Uterus (tissue), 4 donors: Measurements from ENCODE around the gene JAM3. TPM values are rescaled to one million over a fixed set of nuclear protein-coding genes. Genes with fewer than 3 reads are reported as not detected.

Experiments used
- DNase-seq, 2 donors: peaks; one replicate each; pipeline ENCODE4 v3.0.0-alpha.2; 2019 to 2020
- H3K27ac ChIP-seq, 2 donors: fragments of 200-600 bp; sonication (generic); 1 replicate in 1 of 2; 2 replicates in 1 of 2; pipeline ENCODE4 v1.5.1; 2016 to 2018
- H3K27me3 ChIP-seq, 2 donors: fragments of 200-600 bp; sonication (generic); one replicate each; pipeline ENCODE4 v1.5.1; 2018 to 2019; ENCODE audit warnings: control low read depth in 1 of 2
- H3K36me3 ChIP-seq, 2 donors: fragments of 200-600 bp; sonication (generic); one replicate each; pipeline ENCODE4 v1.5.1; 2019; ENCODE audit warnings: control low read depth in 1 of 2
- H3K4me1 ChIP-seq, 2 donors: fragments of 200-600 bp; sonication (generic); one replicate each; pipeline ENCODE4 v1.5.1; 2018 to 2019; ENCODE audit warnings: control low read depth in 1 of 2
- H3K4me3 ChIP-seq, 2 donors: fragments of 200-600 bp; sonication (generic); 1 replicate in 1 of 2; 2 replicates in 1 of 2; pipeline ENCODE4 v1.5.1; 2018 to 2019; ENCODE audit warnings: mild to moderate bottlenecking in 1 of 2
- H3K9me3 ChIP-seq, 2 donors: fragments of 200-600 bp; sonication (generic); one replicate each; pipeline ENCODE4 v1.5.1; 2019; ENCODE audit warnings: control low read depth in 1 of 2
- POLR2A ChIP-seq, 2 donors: fragments of 450-650 bp; IDR thresholded peaks; one replicate each; pipeline ENCODE4 v1.6.1; 2016; ENCODE audit warnings: antibody characterized with exemption in 2 of 2, mild to moderate bottlenecking in 1 of 2, moderate library complexity in 1 of 2
- intact Hi-C: fragments of 100-400 bp; cut with DNase I; formaldehyde crosslinking; loops from one replicate; pipeline ENCODE4 v1.15.1; 2023; ENCODE audit warnings: low total_unique reads
- total RNA-seq, 4 donors: library from RNA; depleted of rRNA in 3 of 4; stranded (reverse); fragments of >200 nt in 3 of 4; gene quantifications; one replicate each; pipeline versions ENCODE4 v1.1.0 to v1.2.4, GENCODE V29; 2014 to 2023
- TF ChIP-seq, protein P1 (sequence below), 4 experiments: fragments of 200-600 bp in 2 of 4; fragments of 450-650 bp in 2 of 4; sonication (generic) in 2 of 4; IDR thresholded peaks; one replicate each; pipeline ENCODE4 v1.5.1; 2016 to 2019; ENCODE audit warnings: antibody characterized with exemption in 4 of 4, mild to moderate bottlenecking in 2 of 4, moderate library complexity in 1 of 4
- donor health status: DM: yes; HTN: yes; CAD: no.

The JAM3 gene
- total RNA-seq, 4 donors from 2014 or later, result 51.7 to 86.7 (median 68.1) TPM

DNA sequence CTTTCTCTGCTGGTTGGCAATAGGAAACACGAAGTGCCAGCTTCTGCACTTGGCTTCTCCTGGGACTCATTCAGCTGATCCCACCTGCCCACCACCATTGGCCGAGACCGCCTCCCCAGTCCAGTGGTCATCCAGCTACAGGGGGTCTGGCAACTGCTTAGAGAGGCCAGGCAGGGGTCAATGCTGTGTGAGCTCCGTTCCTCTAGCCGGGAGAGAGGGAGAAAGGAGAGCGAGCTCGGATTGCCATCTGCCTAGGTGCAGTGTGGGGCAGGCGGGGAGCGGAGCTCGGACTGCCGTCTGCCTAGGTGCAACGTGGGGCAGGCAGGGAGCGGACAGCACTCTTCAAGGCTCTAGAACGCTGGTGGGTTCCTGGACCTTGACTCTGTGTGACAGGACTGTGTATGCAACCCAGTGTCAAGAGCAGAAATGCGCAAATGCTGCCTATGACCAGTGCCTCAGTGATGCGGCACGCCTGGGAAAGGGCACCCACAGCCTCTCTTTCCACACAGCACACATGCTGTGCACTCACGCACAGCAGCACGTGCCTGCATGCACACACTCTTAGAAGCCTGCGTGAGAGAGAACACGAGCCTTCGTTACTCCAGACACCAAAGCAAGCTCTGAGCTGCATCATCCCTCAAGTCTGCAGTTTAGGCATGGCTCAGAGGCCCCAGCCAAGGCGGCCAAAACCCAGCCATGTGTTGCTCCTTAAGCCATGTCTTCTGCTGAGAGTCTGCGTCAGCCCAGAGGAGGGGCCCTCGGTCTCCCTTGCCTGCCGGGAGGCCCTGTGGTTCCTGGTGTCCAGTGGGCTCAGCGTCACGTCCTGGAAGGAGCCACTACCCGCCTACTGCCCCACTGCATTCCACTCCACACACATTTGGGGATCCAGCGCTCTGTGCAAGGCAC lies 26.8 kb upstream of the JAM3 start:
- intact Hi-C loops, result no loop called here
- TF ChIP-seq, protein P1, sequence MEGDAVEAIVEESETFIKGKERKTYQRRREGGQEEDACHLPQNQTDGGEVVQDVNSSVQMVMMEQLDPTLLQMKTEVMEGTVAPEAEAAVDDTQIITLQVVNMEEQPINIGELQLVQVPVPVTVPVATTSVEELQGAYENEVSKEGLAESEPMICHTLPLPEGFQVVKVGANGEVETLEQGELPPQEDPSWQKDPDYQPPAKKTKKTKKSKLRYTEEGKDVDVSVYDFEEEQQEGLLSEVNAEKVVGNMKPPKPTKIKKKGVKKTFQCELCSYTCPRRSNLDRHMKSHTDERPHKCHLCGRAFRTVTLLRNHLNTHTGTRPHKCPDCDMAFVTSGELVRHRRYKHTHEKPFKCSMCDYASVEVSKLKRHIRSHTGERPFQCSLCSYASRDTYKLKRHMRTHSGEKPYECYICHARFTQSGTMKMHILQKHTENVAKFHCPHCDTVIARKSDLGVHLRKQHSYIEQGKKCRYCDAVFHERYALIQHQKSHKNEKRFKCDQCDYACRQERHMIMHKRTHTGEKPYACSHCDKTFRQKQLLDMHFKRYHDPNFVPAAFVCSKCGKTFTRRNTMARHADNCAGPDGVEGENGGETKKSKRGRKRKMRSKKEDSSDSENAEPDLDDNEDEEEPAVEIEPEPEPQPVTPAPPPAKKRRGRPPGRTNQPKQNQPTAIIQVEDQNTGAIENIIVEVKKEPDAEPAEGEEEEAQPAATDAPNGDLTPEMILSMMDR (IDR thresholded peaks at IDR 0.05), result no peak
- Histone ChIP-seq H3K27ac (peak overlapping the region; percentile 84 to 99), H3K4me1 (peaks cover 10 to 16% of the 10 kb centered on the region in 2 donors), H3K36me3 (no peaks in the 10 kb centered on the region), H3K4me3 (no peak overlapping the region), H3K27me3 (no peaks in the 10 kb centered on the region), H3K9me3 (no peaks in the 10 kb centered on the region)
- DNase-seq, result no peak

DNA sequence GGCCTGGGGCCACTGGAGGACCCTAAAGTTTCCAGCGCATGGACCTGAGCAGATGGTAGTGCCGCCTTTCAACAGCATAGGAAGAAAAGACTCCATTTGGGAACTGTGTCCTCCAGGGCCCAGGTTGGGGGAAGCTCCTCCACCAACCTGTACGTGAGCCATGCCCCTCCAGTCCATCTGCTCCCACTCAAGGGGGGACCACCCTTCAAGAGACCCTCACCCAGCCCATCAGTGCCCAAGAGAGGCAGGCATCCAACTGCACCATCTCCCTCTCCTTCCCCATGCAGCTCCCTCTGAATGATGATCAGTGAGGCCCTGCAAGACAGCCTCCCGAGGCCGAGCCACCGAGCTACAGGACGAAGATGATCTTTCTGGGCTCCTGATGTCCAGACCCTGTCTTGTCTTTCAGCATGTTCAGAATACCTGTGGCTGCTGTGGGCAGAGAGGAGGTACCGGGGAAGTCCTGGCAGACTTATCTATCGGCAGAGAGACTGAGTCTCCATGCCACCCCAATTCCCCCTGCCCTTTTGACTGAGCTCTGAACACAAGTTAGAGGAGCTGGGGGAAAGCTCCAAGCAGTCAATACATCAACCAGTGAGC lies 25.0 kb upstream of the JAM3 start:
- DNase-seq, result no peak
- intact Hi-C loops, result no loop called here
- Histone ChIP-seq H3K9me3 (no peaks in the 10 kb centered on the region), H3K4me3 (no peak overlapping the region), H3K4me1 (peaks cover 9 to 12% of the 10 kb centered on the region in 2 donors), H3K36me3 (no peaks in the 10 kb centered on the region), H3K27ac (peak overlapping the region in 1 of 2 donors; percentile 84), H3K27me3 (no peaks in the 10 kb centered on the region)
- TF ChIP-seq, protein P1 (IDR thresholded peaks at IDR 0.05), result no peak
- TF ChIP-seq POLR2A (IDR thresholded peaks at IDR 0.05), result no peak

GRCh38 chr11:134044514-134045284 lies 24.2 kb upstream of the JAM3 start:
- Histone ChIP-seq H3K27ac (peak overlapping the region; percentile 32 to 84), H3K4me3 (no peak overlapping the region), H3K4me1 (peaks cover under 1 to 5% of the 10 kb centered on the region in 2 donors), H3K9me3 (no peaks in the 10 kb centered on the region), H3K27me3 (no peaks in the 10 kb centered on the region), H3K36me3 (no peaks in the 10 kb centered on the region)
- intact Hi-C loops, result no loop called here
- TF ChIP-seq, protein P1 (IDR thresholded peaks at IDR 0.05), result no peak
- TF ChIP-seq POLR2A (IDR thresholded peaks at IDR 0.05), result no peak
- DNase-seq, result no peak

DNA sequence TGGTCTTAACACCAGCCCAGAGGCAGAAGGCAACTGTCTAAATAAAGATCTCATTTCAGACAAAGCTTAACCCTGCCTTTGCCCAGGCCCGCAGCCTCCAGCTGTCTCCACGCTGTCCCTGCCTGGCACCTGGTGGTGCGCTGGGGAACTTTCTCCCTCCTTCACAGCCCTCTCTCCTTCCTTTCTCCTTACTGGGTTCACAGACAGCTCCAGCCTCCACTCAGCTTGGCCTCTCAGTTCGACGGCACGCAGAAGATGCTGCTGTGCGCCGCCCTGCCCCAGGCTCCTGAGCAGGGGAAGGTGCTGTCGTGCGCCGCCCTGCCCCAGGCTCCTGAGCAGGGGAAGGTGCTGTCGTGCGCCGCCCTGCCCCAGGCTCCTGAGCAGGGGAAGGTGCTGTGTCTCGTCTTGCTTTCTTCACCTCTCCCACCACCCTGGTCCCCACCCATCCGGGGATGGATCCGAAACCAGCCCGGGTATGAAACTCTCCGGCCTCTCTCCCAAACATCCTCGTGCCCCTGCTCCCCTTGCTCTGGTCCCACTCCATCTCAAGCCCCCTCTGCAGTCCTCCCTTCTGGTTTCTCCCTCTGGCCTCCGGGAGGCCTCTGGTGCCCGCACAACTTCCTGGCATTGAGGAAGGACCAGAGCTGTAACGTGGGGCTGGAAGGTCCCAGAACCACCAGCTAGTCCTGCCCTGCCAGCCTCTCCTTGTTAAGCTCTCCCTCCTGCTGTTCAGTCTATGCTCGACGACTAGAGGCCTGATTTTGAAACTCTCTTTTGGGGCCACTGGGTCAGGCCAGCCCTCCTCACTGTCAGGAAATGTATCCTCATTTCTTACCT lies 22.9 kb upstream of the JAM3 start:
- DNase-seq, result no peak
- Histone ChIP-seq H3K27ac (peak overlapping the region; percentile 77 to 80), H3K27me3 (no peaks in the 10 kb centered on the region), H3K9me3 (no peaks in the 10 kb centered on the region), H3K36me3 (no peaks in the 10 kb centered on the region), H3K4me1 (peaks cover 0 to 6% of the 10 kb centered on the region in 2 donors), H3K4me3 (no peak overlapping the region)
- intact Hi-C loops, result no loop called here
- TF ChIP-seq, protein P1 (IDR thresholded peaks at IDR 0.05), result peak; percentile 17 to 55 (median 44)
- TF ChIP-seq POLR2A (IDR thresholded peaks at IDR 0.05), result no peak
